Measurements from ENCODE around the gene LBHD2. TPM values are rescaled to one million over a fixed set of nuclear protein-coding genes. Genes with fewer than 3 reads are reported as not detected.

The LBHD2 gene
- total and polyA plus RNA-seq, 2 of the 13 experiments (the other 11 are each of a cell fraction or from before 2014, with no cell fraction given) = 0.67 to 1.00 TPM

- peak; percentile 73; the same call in 1 of the 2 replicates for TF ChIP-seq PHF20 (CRISPR knock-in tag; IDR thresholded peaks at IDR 0.05)
- TF ChIP-seq ZNF562 (CRISPR knock-in tag; IDR thresholded peaks at IDR 0.05; ENCODE audit: borderline replicate concordance) = no peak
- TF ChIP-seq ZFP90 (CRISPR knock-in tag; IDR thresholded peaks at IDR 0.05; ENCODE audit: borderline replicate concordance) = peak; percentile 84
- no peak for TF ChIP-seq REXO4 (CRISPR knock-in tag; IDR thresholded peaks at IDR 0.05; ENCODE audit: borderline replicate concordance)
- peak; percentile 95 for TF ChIP-seq ZNF335 (CRISPR knock-in tag; IDR thresholded peaks at IDR 0.05)
- peak; percentile 99 for TF ChIP-seq ZNF746 (CRISPR knock-in tag; IDR thresholded peaks at IDR 0.05)
- 0 out of 2 replicates have a peak, but pooled peaks have one; percentile 6 for TF ChIP-seq SP2 (CRISPR knock-in tag; IDR thresholded peaks at IDR 0.05)
- no peak for TF ChIP-seq MATR3 (CRISPR knock-in tag; IDR thresholded peaks at IDR 0.05)
- TF ChIP-seq ZNF276 (CRISPR knock-in tag; IDR thresholded peaks at IDR 0.05; ENCODE audit: low read depth) = peak; percentile 83; the same call in 1 of the 2 replicates
- TF ChIP-seq ZNF670 (CRISPR knock-in tag; IDR thresholded peaks at IDR 0.05; ENCODE audit: borderline replicate concordance) = peak; percentile 72; the same call in 1 of the 2 replicates
- no peak for TF ChIP-seq ZNF407 (CRISPR knock-in tag; IDR thresholded peaks at IDR 0.05; ENCODE audit: not compliant biosample characterization)
- TF ChIP-seq TBL1XR1 (IDR thresholded peaks at IDR 0.05; ENCODE audit: borderline replicate concordance, low read length, partially characterized antibody) = no peak
- peak; percentile 97 for TF ChIP-seq GFI1 (CRISPR knock-in tag; IDR thresholded peaks at IDR 0.05; ENCODE audit: borderline replicate concordance)
- TF ChIP-seq ZSCAN30 (CRISPR knock-in tag; IDR thresholded peaks at IDR 0.05) = no peak
- no peak for TF ChIP-seq RFX5 (IDR thresholded peaks at IDR 0.05; ENCODE audit: low read depth, low read length)
- TF ChIP-seq SNAPC2 (CRISPR knock-in tag; IDR thresholded peaks at IDR 0.05) = no peak
Observed at GRCh38 chr14:103100281-103101121, 16.5 kb downstream of the LBHD2 start (continued).
